ENCODE data around the gene ELMO1.

ELMO1 gene

DNA sequence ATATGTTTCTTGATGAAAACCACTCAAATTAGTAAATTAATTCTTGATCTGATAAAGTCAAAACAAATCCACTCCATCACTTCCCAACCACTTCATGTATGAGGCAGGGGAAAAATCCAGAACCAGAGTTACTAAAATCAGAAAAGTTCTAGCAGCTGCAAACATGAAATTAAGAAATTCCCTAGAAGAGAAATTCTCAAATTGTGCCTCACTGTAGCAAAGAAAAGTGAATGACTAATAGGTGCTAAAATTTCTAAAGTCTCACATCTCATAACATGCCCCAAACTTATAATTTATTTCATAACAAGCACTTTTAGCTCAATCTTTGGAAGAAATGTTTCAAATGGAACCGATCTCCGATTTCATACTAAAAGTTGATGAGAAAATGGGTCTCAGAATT lies 379.3 kb downstream of the ELMO1 start:
- Histone ChIP-seq H3K27me3 (ENCODE audit: control insufficient read depth in 2 of 2, insufficient read depth in 2 of 2, low read length in 2 of 2) (no peaks in the 10 kb centered on the region), H3K36me3 (ENCODE audit: control insufficient read depth in 2 of 2, insufficient read depth in 2 of 2, low read length in 2 of 2) (no peaks in the 10 kb centered on the region), H3K4me1 (ENCODE audit: control insufficient read depth in 2 of 2, insufficient read depth in 2 of 2, low read length in 2 of 2) (no peaks in the 10 kb centered on the region), H3K27ac (ENCODE audit: low read depth in 2 of 2, low read length in 2 of 2) (no peak overlapping the region), H3K4me3 (ENCODE audit: low read length in 2 of 2) (no peak overlapping the region), H3K9me3 (ENCODE audit: control insufficient read depth in 2 of 2, low read length in 2 of 2) (no peaks in the 10 kb centered on the region), H3K9ac (ENCODE audit: low read depth in 1 of 2, low read length in 2 of 2) (no peak overlapping the region)

DNA sequence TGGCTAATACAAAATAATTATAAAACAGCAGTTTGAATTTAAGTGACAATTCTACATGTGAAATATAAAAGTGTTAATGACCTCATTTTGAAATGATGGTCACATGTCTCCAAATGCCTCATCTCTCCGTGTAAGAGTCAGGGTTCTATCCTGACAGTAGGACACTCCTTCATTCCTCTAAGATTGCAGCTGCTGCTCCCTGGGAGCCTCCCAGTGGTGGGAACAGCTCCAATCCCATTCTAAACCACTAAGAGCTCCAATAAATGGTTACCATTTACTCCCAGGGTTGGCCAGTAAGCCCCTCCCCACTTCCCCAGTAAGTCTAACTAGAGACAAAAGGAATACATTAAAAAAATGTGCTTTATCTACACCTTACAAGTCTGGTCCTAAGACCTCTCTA lies 379.8 kb downstream of the ELMO1 start:
- H3K4me1 ChIP-seq (ENCODE audit: control insufficient read depth in 2 of 2, insufficient read depth in 2 of 2, low read length in 2 of 2) = no peaks in the 10 kb centered on the region
- H3K36me3 ChIP-seq (ENCODE audit: control insufficient read depth in 2 of 2, insufficient read depth in 2 of 2, low read length in 2 of 2) = no peaks in the 10 kb centered on the region
- no peaks in the 10 kb centered on the region for H3K9me3 ChIP-seq (ENCODE audit: control insufficient read depth in 2 of 2, low read length in 2 of 2)
- no peak overlapping the region for H3K9ac ChIP-seq (ENCODE audit: low read depth in 1 of 2, low read length in 2 of 2)
- H3K4me3 ChIP-seq (ENCODE audit: low read length in 2 of 2) = no peak overlapping the region
- H3K27ac ChIP-seq (ENCODE audit: low read depth in 2 of 2, low read length in 2 of 2) = no peak overlapping the region
- no peaks in the 10 kb centered on the region for H3K27me3 ChIP-seq (ENCODE audit: control insufficient read depth in 2 of 2, insufficient read depth in 2 of 2, low read length in 2 of 2)

DNA sequence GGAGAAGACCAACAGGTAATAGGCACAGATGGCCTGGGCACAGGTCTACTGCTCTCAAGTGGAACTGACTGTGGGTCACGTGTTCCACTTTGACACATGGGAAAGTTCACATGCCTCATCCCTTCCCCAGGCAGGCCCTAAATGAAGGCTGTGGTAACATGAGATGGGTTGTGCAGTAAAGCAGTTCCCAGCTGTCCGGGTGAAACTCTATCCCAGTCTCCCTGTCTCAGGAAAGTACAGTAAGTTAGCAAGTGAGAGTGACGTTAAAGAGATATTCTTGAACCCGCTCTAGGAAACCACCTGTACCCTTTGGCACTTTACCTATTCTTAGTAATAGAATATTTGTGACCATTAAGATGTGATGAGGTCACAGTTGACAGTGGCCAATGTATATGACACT lies 380.6 kb downstream of the ELMO1 start:
- Histone ChIP-seq H3K36me3 (ENCODE audit: control insufficient read depth in 2 of 2, insufficient read depth in 2 of 2, low read length in 2 of 2) (no peaks in the 10 kb centered on the region), H3K9ac (ENCODE audit: low read depth in 1 of 2, low read length in 2 of 2) (no peak overlapping the region), H3K27me3 (ENCODE audit: control insufficient read depth in 2 of 2, insufficient read depth in 2 of 2, low read length in 2 of 2) (no peaks in the 10 kb centered on the region), H3K4me1 (ENCODE audit: control insufficient read depth in 2 of 2, insufficient read depth in 2 of 2, low read length in 2 of 2) (no peaks in the 10 kb centered on the region), H3K4me3 (ENCODE audit: low read length in 2 of 2) (no peak overlapping the region), H3K27ac (ENCODE audit: low read depth in 2 of 2, low read length in 2 of 2) (no peak overlapping the region), H3K9me3 (ENCODE audit: control insufficient read depth in 2 of 2, low read length in 2 of 2) (no peaks in the 10 kb centered on the region)

DNA sequence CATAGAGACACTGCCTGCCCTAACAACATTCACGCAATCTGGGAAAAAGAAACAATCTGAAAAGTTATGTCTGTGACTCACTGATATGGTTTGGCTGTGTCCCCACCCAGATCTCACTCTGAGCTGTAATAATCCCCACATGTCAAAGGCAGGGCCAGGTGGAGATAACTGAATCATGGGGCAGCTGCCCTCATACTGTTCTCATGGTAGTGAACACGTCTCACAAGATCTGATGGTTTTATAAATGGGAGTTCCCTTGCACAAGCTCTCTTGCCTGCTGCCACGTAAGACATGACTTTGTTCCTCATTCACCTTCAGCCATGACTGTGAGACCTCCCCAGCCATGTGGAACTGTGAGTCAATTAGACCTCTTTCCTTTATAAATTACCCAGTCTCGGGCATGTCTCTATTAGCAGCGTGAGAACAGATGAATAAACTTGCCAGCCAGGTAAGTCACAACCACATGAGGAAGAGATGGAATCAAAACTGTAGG lies 382.8 kb downstream of the ELMO1 start:
- H3K9me3 ChIP-seq (ENCODE audit: control insufficient read depth in 2 of 2, low read length in 2 of 2) = no peaks in the 10 kb centered on the region
- no peaks in the 10 kb centered on the region for H3K4me1 ChIP-seq (ENCODE audit: control insufficient read depth in 2 of 2, insufficient read depth in 2 of 2, low read length in 2 of 2)
- no peaks in the 10 kb centered on the region for H3K36me3 ChIP-seq (ENCODE audit: control insufficient read depth in 2 of 2, insufficient read depth in 2 of 2, low read length in 2 of 2)
- H3K9ac ChIP-seq (ENCODE audit: low read depth in 1 of 2, low read length in 2 of 2) = no peak overlapping the region
- H3K27ac ChIP-seq (ENCODE audit: low read depth in 2 of 2, low read length in 2 of 2) = no peak overlapping the region
- H3K4me3 ChIP-seq (ENCODE audit: low read length in 2 of 2) = no peak overlapping the region
- H3K27me3 ChIP-seq (ENCODE audit: control insufficient read depth in 2 of 2, insufficient read depth in 2 of 2, low read length in 2 of 2) = no peaks in the 10 kb centered on the region

DNA sequence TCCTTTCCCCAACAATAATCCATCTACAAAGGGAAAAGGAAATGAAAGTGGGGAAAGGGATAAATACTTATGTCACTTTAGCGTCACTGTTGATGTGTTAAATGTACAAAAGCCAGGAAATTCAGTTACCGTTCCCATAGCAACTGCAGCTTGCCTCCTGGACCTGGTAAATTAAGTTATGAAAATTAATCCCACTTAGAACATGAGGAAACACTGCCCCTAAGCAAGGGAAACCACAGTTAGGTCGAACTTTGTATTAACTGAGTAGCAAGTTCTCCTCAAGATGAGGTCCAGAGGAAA lies 386.2 kb downstream of the ELMO1 start:
- Histone ChIP-seq H3K9ac (ENCODE audit: low read depth in 1 of 2, low read length in 2 of 2) (no peak overlapping the region), H3K9me3 (ENCODE audit: control insufficient read depth in 2 of 2, low read length in 2 of 2) (no peaks in the 10 kb centered on the region), H3K27ac (ENCODE audit: low read depth in 2 of 2, low read length in 2 of 2) (no peak overlapping the region), H3K4me3 (ENCODE audit: low read length in 2 of 2) (no peak overlapping the region), H3K27me3 (ENCODE audit: control insufficient read depth in 2 of 2, insufficient read depth in 2 of 2, low read length in 2 of 2) (no peaks in the 10 kb centered on the region), H3K36me3 (ENCODE audit: control insufficient read depth in 2 of 2, insufficient read depth in 2 of 2, low read length in 2 of 2) (no peaks in the 10 kb centered on the region), H3K4me1 (ENCODE audit: control insufficient read depth in 2 of 2, insufficient read depth in 2 of 2, low read length in 2 of 2) (no peaks in the 10 kb centered on the region)

DNA sequence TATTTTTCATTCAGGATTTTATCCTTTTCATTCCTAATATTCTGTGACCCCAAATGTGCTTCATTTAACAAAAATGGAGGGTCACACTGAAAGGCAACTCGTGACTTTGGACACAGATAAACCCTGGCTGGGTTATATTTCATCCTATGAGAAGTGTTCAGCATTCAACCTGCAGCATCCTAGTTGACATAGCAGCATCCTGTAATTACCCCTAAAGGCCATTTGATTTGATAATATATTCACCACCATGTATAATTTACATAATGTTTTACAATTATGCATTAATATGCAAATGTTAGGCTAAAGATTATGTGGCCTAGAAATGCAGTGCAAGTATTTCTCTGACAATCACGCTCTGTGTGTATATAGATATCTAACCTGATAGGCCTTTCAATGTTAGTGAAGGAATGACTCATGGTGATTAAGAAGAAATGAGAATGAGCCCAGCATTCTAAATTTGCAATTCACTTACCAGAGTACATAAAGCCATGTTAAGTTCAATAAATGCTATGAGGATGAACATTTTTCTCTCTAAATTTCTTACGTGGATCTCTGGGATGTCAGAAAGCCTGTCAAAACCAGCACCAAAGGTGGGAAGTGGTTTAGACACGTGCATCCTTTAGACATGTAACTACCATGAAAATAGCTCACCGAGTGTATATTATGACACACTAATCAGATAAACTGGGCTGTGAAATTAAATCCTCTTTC lies 386.7 kb downstream of the ELMO1 start:
- Histone ChIP-seq H3K27ac (ENCODE audit: low read depth in 2 of 2, low read length in 2 of 2) (no peak overlapping the region), H3K9ac (ENCODE audit: low read depth in 1 of 2, low read length in 2 of 2) (no peak overlapping the region), H3K4me1 (ENCODE audit: control insufficient read depth in 2 of 2, insufficient read depth in 2 of 2, low read length in 2 of 2) (no peaks in the 10 kb centered on the region), H3K36me3 (ENCODE audit: control insufficient read depth in 2 of 2, insufficient read depth in 2 of 2, low read length in 2 of 2) (no peaks in the 10 kb centered on the region), H3K9me3 (ENCODE audit: control insufficient read depth in 2 of 2, low read length in 2 of 2) (no peaks in the 10 kb centered on the region), H3K4me3 (ENCODE audit: low read length in 2 of 2) (no peak overlapping the region), H3K27me3 (ENCODE audit: control insufficient read depth in 2 of 2, insufficient read depth in 2 of 2, low read length in 2 of 2) (no peaks in the 10 kb centered on the region)

DNA sequence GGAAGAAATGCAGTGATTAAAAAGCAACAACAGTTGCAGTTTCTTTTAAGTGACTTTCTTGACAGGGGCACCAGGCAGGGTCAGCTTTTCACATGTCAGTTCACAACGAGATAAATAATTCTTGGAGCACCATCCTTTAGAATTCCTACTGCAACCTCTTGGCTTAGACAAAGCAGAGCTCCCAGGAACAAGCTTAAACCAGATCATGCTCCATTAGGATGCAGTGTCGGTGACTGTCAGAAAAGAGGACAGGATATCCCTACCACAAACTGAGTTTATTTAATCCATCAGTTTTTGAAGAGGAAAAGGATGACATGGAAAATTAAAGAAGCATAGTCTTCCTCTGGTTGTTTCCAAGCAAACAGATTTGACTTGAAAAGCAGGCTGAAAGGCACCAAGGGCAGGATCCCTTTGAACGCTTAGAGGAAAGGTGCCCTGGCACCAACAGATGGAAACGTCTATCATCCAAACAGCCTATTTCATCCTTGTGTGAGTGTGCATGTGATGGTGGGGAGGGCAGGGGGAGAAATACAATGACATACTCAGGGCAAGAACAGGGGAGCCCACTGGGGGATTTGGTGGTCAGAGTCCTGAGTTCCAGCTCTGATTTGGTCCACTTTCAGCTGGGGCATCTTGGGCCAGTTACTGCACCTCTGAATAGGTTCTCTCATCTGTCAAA lies 392.3 kb downstream of the ELMO1 start:
- Histone ChIP-seq H3K9me3 (ENCODE audit: control insufficient read depth in 2 of 2, low read length in 2 of 2) (no peaks in the 10 kb centered on the region), H3K36me3 (ENCODE audit: control insufficient read depth in 2 of 2, insufficient read depth in 2 of 2, low read length in 2 of 2) (no peaks in the 10 kb centered on the region), H3K27ac (ENCODE audit: low read depth in 2 of 2, low read length in 2 of 2) (no peak overlapping the region)

DNA sequence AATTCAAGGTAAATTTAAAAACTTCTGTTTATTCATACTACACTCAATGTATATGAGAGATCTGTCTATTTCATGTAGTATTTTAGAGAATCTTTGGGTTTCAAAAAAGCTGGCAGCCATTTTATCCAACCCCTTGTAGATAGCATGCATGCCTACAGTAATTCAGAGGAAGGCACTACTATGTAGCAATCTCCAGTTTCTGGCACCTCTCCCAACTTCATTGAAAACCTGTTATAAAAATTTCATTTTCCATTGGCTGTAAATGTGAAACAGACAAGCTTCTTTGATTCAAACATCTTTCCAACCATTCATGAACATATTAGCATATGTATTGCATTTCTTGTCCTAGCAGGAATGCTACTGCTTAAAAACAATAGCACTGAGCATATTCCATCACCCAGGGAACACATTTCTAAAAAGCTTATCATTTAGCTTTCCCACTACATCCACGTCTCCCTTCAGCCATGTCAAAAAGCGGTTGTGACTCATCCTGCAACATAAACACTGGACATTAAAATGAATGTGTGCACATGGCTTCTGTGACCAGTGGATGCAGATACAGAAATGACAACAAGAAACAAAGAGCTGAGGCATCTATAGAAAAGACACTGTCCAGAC lies 393.9 kb downstream of the ELMO1 start:
- Histone ChIP-seq H3K36me3 (ENCODE audit: control insufficient read depth in 2 of 2, insufficient read depth in 2 of 2, low read length in 2 of 2) (no peaks in the 10 kb centered on the region), H3K4me3 (ENCODE audit: low read length in 2 of 2) (no peak overlapping the region), H3K9me3 (ENCODE audit: control insufficient read depth in 2 of 2, low read length in 2 of 2) (no peaks in the 10 kb centered on the region), H3K27ac (ENCODE audit: low read depth in 2 of 2, low read length in 2 of 2) (no peak overlapping the region), H3K27me3 (ENCODE audit: control insufficient read depth in 2 of 2, insufficient read depth in 2 of 2, low read length in 2 of 2) (no peaks in the 10 kb centered on the region), H3K4me1 (ENCODE audit: control insufficient read depth in 2 of 2, insufficient read depth in 2 of 2, low read length in 2 of 2) (no peaks in the 10 kb centered on the region), H3K9ac (ENCODE audit: low read depth in 1 of 2, low read length in 2 of 2) (no peak overlapping the region)

More for the DNA sequence above, 392.3 kb downstream of the ELMO1 start:
- no peak overlapping the region for H3K4me3 ChIP-seq (ENCODE audit: low read length in 2 of 2)
- no peaks in the 10 kb centered on the region for H3K4me1 ChIP-seq (ENCODE audit: control insufficient read depth in 2 of 2, insufficient read depth in 2 of 2, low read length in 2 of 2)
- H3K9ac ChIP-seq (ENCODE audit: low read depth in 1 of 2, low read length in 2 of 2) = no peak overlapping the region
- no peaks in the 10 kb centered on the region for H3K27me3 ChIP-seq (ENCODE audit: control insufficient read depth in 2 of 2, insufficient read depth in 2 of 2, low read length in 2 of 2)

DNA sequence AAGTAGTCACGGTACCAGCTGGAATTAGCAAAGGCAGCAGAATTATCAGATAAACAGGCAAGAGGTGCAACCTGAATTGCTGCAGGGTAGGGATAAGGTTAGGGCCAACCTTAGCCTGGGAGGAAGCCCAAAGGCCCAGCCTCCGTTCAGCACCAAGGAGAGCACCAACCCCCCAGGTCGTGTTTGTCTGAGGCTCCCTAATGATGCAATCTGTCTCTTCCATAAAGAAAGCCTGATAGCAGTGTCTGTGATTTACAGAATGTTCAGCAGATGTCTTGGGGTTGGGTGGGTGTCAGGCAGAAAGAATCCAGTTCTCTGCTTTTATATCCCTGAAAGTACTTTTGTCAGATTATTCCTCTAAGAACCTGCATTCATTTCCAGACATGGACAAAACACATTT lies 396.0 kb downstream of the ELMO1 start:
- no peak overlapping the region for H3K9ac ChIP-seq (ENCODE audit: low read depth in 1 of 2, low read length in 2 of 2)
- no peak overlapping the region for H3K4me3 ChIP-seq (ENCODE audit: low read length in 2 of 2)
- no peaks in the 10 kb centered on the region for H3K36me3 ChIP-seq (ENCODE audit: control insufficient read depth in 2 of 2, insufficient read depth in 2 of 2, low read length in 2 of 2)
- H3K27ac ChIP-seq (ENCODE audit: low read depth in 2 of 2, low read length in 2 of 2) = no peak overlapping the region
- no peaks in the 10 kb centered on the region for H3K4me1 ChIP-seq (ENCODE audit: control insufficient read depth in 2 of 2, insufficient read depth in 2 of 2, low read length in 2 of 2)
- H3K27me3 ChIP-seq (ENCODE audit: control insufficient read depth in 2 of 2, insufficient read depth in 2 of 2, low read length in 2 of 2) = no peaks in the 10 kb centered on the region
- no peaks in the 10 kb centered on the region for H3K9me3 ChIP-seq (ENCODE audit: control insufficient read depth in 2 of 2, low read length in 2 of 2)

DNA sequence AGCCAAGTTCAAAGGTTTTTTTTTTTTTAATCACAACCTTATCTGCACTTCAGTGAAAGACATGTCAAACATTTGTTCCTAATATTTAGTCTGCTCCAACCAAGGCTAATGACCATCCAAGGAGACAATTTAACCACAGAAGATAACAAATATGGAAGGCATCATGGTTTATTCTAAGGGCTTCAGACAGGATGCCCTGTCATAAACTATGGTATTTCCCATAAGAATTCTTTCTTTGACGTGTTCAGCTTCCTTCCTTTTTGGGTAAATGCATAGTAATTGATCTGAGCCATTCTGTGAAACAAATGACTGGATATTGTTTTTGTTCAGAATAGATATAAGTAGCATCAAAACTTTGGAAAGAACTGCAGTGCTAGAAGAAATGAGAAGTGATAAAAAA lies 397.9 kb downstream of the ELMO1 start:
- no peak overlapping the region for H3K27ac ChIP-seq (ENCODE audit: low read depth in 2 of 2, low read length in 2 of 2)
- no peak overlapping the region for H3K9ac ChIP-seq (ENCODE audit: low read depth in 1 of 2, low read length in 2 of 2)
- H3K27me3 ChIP-seq (ENCODE audit: control insufficient read depth in 2 of 2, insufficient read depth in 2 of 2, low read length in 2 of 2) = no peaks in the 10 kb centered on the region
- no peaks in the 10 kb centered on the region for H3K4me1 ChIP-seq (ENCODE audit: control insufficient read depth in 2 of 2, insufficient read depth in 2 of 2, low read length in 2 of 2)
- no peaks in the 10 kb centered on the region for H3K9me3 ChIP-seq (ENCODE audit: control insufficient read depth in 2 of 2, low read length in 2 of 2)
- H3K4me3 ChIP-seq (ENCODE audit: low read length in 2 of 2) = no peak overlapping the region
- H3K36me3 ChIP-seq (ENCODE audit: control insufficient read depth in 2 of 2, insufficient read depth in 2 of 2, low read length in 2 of 2) = no peaks in the 10 kb centered on the region

Data from mucosa of rectum (tissue), 2 donors.